ENCODE data around the gene FNBP1. TPM values are rescaled to one million over a fixed set of nuclear protein-coding genes. Genes with fewer than 3 reads are reported as not detected.
"Not testable (repeated sequence)": the region's sequence is repeated elsewhere in the genome, so short reads cannot be mapped to it uniquely, and the experiment has no call there.

FNBP1 gene
- total and polyA plus RNA-seq, 10 of the 15 experiments (the other 5 are each of a cell fraction or from before 2014, with no cell fraction given), result 64.5 to 353 (median 179) TPM

- H2AFZ ChIP-seq (ENCODE audit: control insufficient read depth, low read depth, low read length); H3K9me3 ChIP-seq (replicated peaks; ENCODE audit: control insufficient read depth, insufficient read depth, low read length); BruUV-seq (replicated peaks); H4K20me1 ChIP-seq (ENCODE audit: control insufficient read depth, insufficient read depth); FAIRE-seq; ATAC-seq; DNase-seq (ENCODE audit: low read depth, low spot score); in situ Hi-C loops (cut with MboI); H3K27me3 ChIP-seq (replicated peaks in 1 of 2; ENCODE audit: control insufficient read depth in 2 of 2, insufficient read depth in 2 of 2, low read length in 1 of 2): not testable (repeated sequence)
- peak overlapping the region; percentile 72 for H3K9ac ChIP-seq (ENCODE audit: control insufficient read depth, insufficient read depth, low read length)
- H3K27ac ChIP-seq (ENCODE audit: control insufficient read depth, insufficient read depth), result peak overlapping the region; percentile 99
- RAD21 ChIA-PET (ENCODE audit: unreplicated experiment), result interaction anchor here (0.7 to 8.7 kb wide), 11 partner anchors 9 to 124 kb away, joined by 3 to 172 read pairs (median 7); no protein-coding TSS in a partner anchor
- intact Hi-C loops (cut with micrococcal nuclease; ENCODE audit: unreplicated experiment), result loop anchor here (5.0 kb wide), 1 partner anchor 122 kb away; no protein-coding TSS in a partner anchor
- TF ChIP-seq POLR2AphosphoS5 (IDR thresholded peaks at IDR 0.05; ENCODE audit: low read length) (peak; percentile 32; the same call in 1 of the 2 replicates), MLLT1 (IDR thresholded peaks at IDR 0.05) (0 out of 2 replicates have a peak, but pooled peaks have one; percentile 70)
- WGBS (ENCODE audit: insufficient coverage, insufficient replicate concordance, low lambda C conversion rate, missing lambda C conversion rate), result 33% methylated on average over 10 of the region's 10 CpGs
- POLR2A ChIA-PET, result interaction anchor here (1.0 to 10.9 kb wide), 6 partner anchors 11 to 30 kb away, joined by 3 to 247 read pairs (median 14); no protein-coding TSS in a partner anchor
- CTCF ChIA-PET, result interaction anchor here (1.2 to 2.5 kb wide), 4 partner anchors 19 to 30 kb away, joined by 4 to 8 read pairs (median 5); no protein-coding TSS in a partner anchor
- H3K36me3 ChIP-seq (ENCODE audit: control insufficient read depth in 2 of 2, insufficient read depth in 2 of 2, low read length in 1 of 2), result peaks cover 1 to 17% of the 10 kb centered on the region in 2 experiments
- SMC1A ChIA-PET (ENCODE audit: uncharacterized antibody, unreplicated experiment), result interaction anchor here (0.7 to 8.2 kb wide), 13 partner anchors 8 to 373 kb away, joined by 3 to 213 read pairs (median 8); no protein-coding TSS in a partner anchor
- peaks cover 75% of the 10 kb centered on the region for H3K4me1 ChIP-seq (ENCODE audit: control insufficient read depth, insufficient read depth, low read length)
- peaks cover 97% of the 10 kb centered on the region for H3K79me2 ChIP-seq (ENCODE audit: control insufficient read depth, insufficient read depth, low read length)
- peak overlapping the region; percentile 93 for H3K4me2 ChIP-seq (ENCODE audit: control insufficient read depth, insufficient read depth)
- H3K4me3 ChIP-seq, result peak overlapping the region; percentile 42; the same call in 1 of the 2 replicates
Measured at GRCh38 chr9:130009546-130009945, 33.4 kb downstream of the FNBP1 start.

- ChIA-PET POLR2A (interaction anchor here (0.5 to 10.9 kb wide), 14 partner anchors 9 to 120 kb away, joined by 3 to 247 read pairs (median 4); no protein-coding TSS in a partner anchor), CTCF (interaction anchor here (1.0 to 2.5 kb wide), 8 partner anchors 10 to 123 kb away, joined by 3 to 8 read pairs (median 4); no protein-coding TSS in a partner anchor), RAD21 (ENCODE audit: unreplicated experiment) (interaction anchor here (0.7 to 8.7 kb wide), 10 partner anchors 9 to 116 kb away, joined by 3 to 172 read pairs (median 6); no protein-coding TSS in a partner anchor), SMC1A (ENCODE audit: uncharacterized antibody, unreplicated experiment) (interaction anchor here (0.9 to 8.2 kb wide), 14 partner anchors 9 to 74 kb away, joined by 3 to 213 read pairs (median 9); no protein-coding TSS in a partner anchor)
- intact Hi-C loops (cut with micrococcal nuclease; ENCODE audit: unreplicated experiment), result loop anchor here (5.0 kb wide), 1 partner anchor 121 kb away; no protein-coding TSS in a partner anchor
- H4K20me1 ChIP-seq (ENCODE audit: control insufficient read depth, insufficient read depth), result peaks cover 6% of the 10 kb centered on the region; the same call in 1 of the 2 replicates
- H3K4me1 ChIP-seq (ENCODE audit: control insufficient read depth, insufficient read depth, low read length), result peaks cover 76% of the 10 kb centered on the region
- ATAC-seq, result peak; percentile 4
- H3K9ac ChIP-seq (ENCODE audit: control insufficient read depth, insufficient read depth, low read length), result peak overlapping the region; percentile 72
- H3K9me3 ChIP-seq (replicated peaks; ENCODE audit: control insufficient read depth, insufficient read depth, low read length), result 0 out of 3 replicates have a peak, but pooled peaks cover 2% of the 10 kb centered on the region
- no peaks in the 10 kb centered on the region for H3K27me3 ChIP-seq (replicated peaks in 1 of 2; ENCODE audit: control insufficient read depth in 2 of 2, insufficient read depth in 2 of 2, low read length in 1 of 2)
- peak overlapping the region; percentile 99 for H3K27ac ChIP-seq (ENCODE audit: control insufficient read depth, insufficient read depth)
- 0% methylated on average over 5 of the region's 5 CpGs for WGBS (ENCODE audit: insufficient coverage, insufficient replicate concordance, low lambda C conversion rate, missing lambda C conversion rate)
- H3K4me3 ChIP-seq, result 0 out of 2 replicates have a peak overlapping the region, but pooled peaks have one; percentile 42
- no peak overlapping the region for H2AFZ ChIP-seq (ENCODE audit: control insufficient read depth, low read depth, low read length)
- TSS peak; percentile 63 for BruUV-seq (replicated peaks)
- H3K4me2 ChIP-seq (ENCODE audit: control insufficient read depth, insufficient read depth), result peak overlapping the region; percentile 93
- in situ Hi-C loops (cut with MboI), result no loop called here
- peaks cover 1 to 24% of the 10 kb centered on the region in 2 experiments for H3K36me3 ChIP-seq (ENCODE audit: control insufficient read depth in 2 of 2, insufficient read depth in 2 of 2, low read length in 1 of 2)
- H3K79me2 ChIP-seq (ENCODE audit: control insufficient read depth, insufficient read depth, low read length), result peaks cover 98% of the 10 kb centered on the region
- FAIRE-seq, result no peak
- DNase-seq (ENCODE audit: low read depth, low spot score), result no peak
- TF ChIP-seq TCF12 (IDR thresholded peaks at IDR 0.05; ENCODE audit: low read depth, low read length) (0 out of 2 replicates have a peak, but pooled peaks have one; percentile 30), CUX1 (IDR thresholded peaks at IDR 0.05; ENCODE audit: insufficient replicate concordance, low read depth, low read length) (no peak), ZNF384 (IDR thresholded peaks at IDR 0.05; ENCODE audit: borderline replicate concordance, low read depth, low read length) (no peak), CREB1 (IDR thresholded peaks at IDR 0.05; ENCODE audit: low read depth) (0 out of 2 replicates have a peak, but pooled peaks have one; percentile 21), BMI1 (IDR thresholded peaks at IDR 0.05; ENCODE audit: borderline replicate concordance) (0 out of 2 replicates have a peak, but pooled peaks have one; percentile 26)
Measured at GRCh38 chr9:130008538-130008937, 34.5 kb downstream of the FNBP1 start.
